ENCODE measurements around the gene KRT76. TPM values are rescaled to one million over a fixed set of nuclear protein-coding genes. Genes with fewer than 3 reads are reported as not detected.

The KRT76 gene
- polyA plus RNA-seq, 3 donors = not detected

GRCh38 chr12:52735816-52736632 lies 41.1 kb downstream of the KRT76 start:
- no peak for DNase-seq

- no peak for DNase-seq
These were observed 42.0 kb downstream of the KRT76 start for GRCh38 chr12:52735106-52735505.

- no peak for DNase-seq
These were observed 46.4 kb downstream of the KRT76 start for GRCh38 chr12:52730793-52731192.

- no peak for DNase-seq
These were observed 46.8 kb downstream of the KRT76 start for GRCh38 chr12:52730383-52730782.

GRCh38 chr12:52729147-52729546 lies 48.0 kb downstream of the KRT76 start:
- DNase-seq = no peak

- no peak for DNase-seq
These were observed 48.8 kb downstream of the KRT76 start for GRCh38 chr12:52728374-52728773.

GRCh38 chr12:52727037-52727436 lies 50.1 kb downstream of the KRT76 start:
- no peak for DNase-seq

- DNase-seq = no peak
These were observed 50.7 kb downstream of the KRT76 start for GRCh38 chr12:52726451-52726850.

GRCh38 chr12:52724384-52724783 lies 52.8 kb downstream of the KRT76 start:
- no peak for DNase-seq

- no peak for DNase-seq
These were observed 54.5 kb downstream of the KRT76 start for GRCh38 chr12:52722680-52723079.

- DNase-seq = no peak
These were observed 55.2 kb downstream of the KRT76 start for GRCh38 chr12:52721838-52722470.

- DNase-seq = no peak
These were observed 56.7 kb downstream of the KRT76 start for GRCh38 chr12:52720365-52720886.

Other genes starting within 250 kb of the KRT76 start
- gene KRT71, start 224.2 kb downstream of the KRT76 start, polyA plus RNA-seq (ENCODE audit: insufficient read length in 3 of 3) = not detected
- gene KRT74, start 203.5 kb downstream of the KRT76 start, polyA plus RNA-seq (ENCODE audit: insufficient read length in 3 of 3) = not detected
- under 1 TPM in 1 of 3 donors, not detected in 2; 0.04 TPM for gene KRT72, start 175.9 kb downstream of the KRT76 start, polyA plus RNA-seq (ENCODE audit: insufficient read length in 3 of 3)
- gene KRT73, start 158.8 kb downstream of the KRT76 start, polyA plus RNA-seq (ENCODE audit: insufficient read length in 3 of 3) = not detected
- not detected for gene KRT2, start 125.1 kb downstream of the KRT76 start, polyA plus RNA-seq (ENCODE audit: insufficient read length in 3 of 3)
- gene KRT1, start 96.9 kb downstream of the KRT76 start, polyA plus RNA-seq (ENCODE audit: insufficient read length in 3 of 3) = under 1 TPM; 0.12 to 0.24 (median 0.16) TPM
- not detected for gene KRT77, start 73.8 kb downstream of the KRT76 start, polyA plus RNA-seq (ENCODE audit: insufficient read length in 3 of 3)
- not detected for gene KRT3, start 18.8 kb upstream of the KRT76 start, polyA plus RNA-seq (ENCODE audit: insufficient read length in 3 of 3)
- under 1 TPM; 0.40 to 0.65 (median 0.51) TPM for gene KRT4, start 36.8 kb upstream of the KRT76 start, polyA plus RNA-seq (ENCODE audit: insufficient read length in 3 of 3)
- not detected for gene KRT79, start 57.0 kb upstream of the KRT76 start, polyA plus RNA-seq (ENCODE audit: insufficient read length in 3 of 3)
- gene KRT78, start 71.6 kb upstream of the KRT76 start, polyA plus RNA-seq (ENCODE audit: insufficient read length in 3 of 3) = not detected
- gene KRT8, start 127.7 kb upstream of the KRT76 start, polyA plus RNA-seq (ENCODE audit: insufficient read length in 3 of 3) = 100 to 1,000 TPM; 234 to 269 (median 243) TPM
- 100 to 1,000 TPM; 180 to 199 (median 187) TPM for gene KRT18, start 171.8 kb upstream of the KRT76 start, polyA plus RNA-seq (ENCODE audit: insufficient read length in 3 of 3)
- gene EIF4B, start 229.1 kb upstream of the KRT76 start, polyA plus RNA-seq (ENCODE audit: insufficient read length in 3 of 3) = 100 to 1,000 TPM; 463 to 529 (median 471) TPM

Measured in renal pelvis (tissue), 4 donors.